GM23338 (cell line): ENCODE measurements around the gene SUOX. TPM values are rescaled to one million over a fixed set of nuclear protein-coding genes. Genes with fewer than 3 reads are reported as not detected.

ENCODE experiments used
- ATAC-seq: fragments of 200-7000 bp; cut with Tn5 transposase; 3 replicates; pipeline ENCODE4 v1.9.1; 2020
- DNase-seq: peaks from one replicate; pipeline ENCODE4 v3.0.0-alpha.2; 2015; ENCODE audit warnings: low spot score
- H2AFZ ChIP-seq: fragments of 200-600 bp; sonication (generic); 2 replicates; pipeline ENCODE4 v1.8.0; 2016; ENCODE audit warnings: antibody characterized with exemption, mild to moderate bottlenecking, moderate library complexity
- H3F3A ChIP-seq: fragments of 200-600 bp; sonication (generic); replicated peaks from 2 replicates; pipeline ENCODE4 v1.8.0; 2017; ENCODE audit warnings: antibody characterized with exemption, mixed run types, low read depth
- H3K27ac ChIP-seq: fragments of 200-600 bp; sonication (generic); 2 replicates; pipeline ENCODE4 v1.6.1; 2016; ENCODE audit warnings: low read depth
- H3K27me3 ChIP-seq: fragments of 200-600 bp; sonication (generic); 2 replicates; pipeline ENCODE4 v1.8.0; 2016; ENCODE audit warnings: mild to moderate bottlenecking, mixed run types, moderate library complexity; ENCODE audit not compliant: insufficient read depth
- H3K36me3 ChIP-seq: fragments of 200-600 bp; sonication (generic); 2 replicates; pipeline ENCODE4 v1.8.0; 2016; ENCODE audit warnings: mild to moderate bottlenecking; ENCODE audit not compliant: insufficient read depth
- H3K4me1 ChIP-seq: fragments of 200-600 bp; sonication (generic); 2 replicates; pipeline ENCODE4 v1.8.0; 2016; ENCODE audit warnings: mild to moderate bottlenecking, moderate library complexity; ENCODE audit not compliant: insufficient read depth
- H3K4me2 ChIP-seq: fragments of 200-600 bp; sonication (generic); 2 replicates; pipeline ENCODE4 v1.7.1; 2017; ENCODE audit warnings: mixed run types
- H3K4me3 ChIP-seq: fragments of 200-600 bp; sonication (generic); 2 replicates; pipeline ENCODE4 v1.6.1; 2016; ENCODE audit warnings: mixed run types
- H3K79me2 ChIP-seq: fragments of 200-600 bp; sonication (generic); replicated peaks from 2 replicates; pipeline ENCODE4 v1.8.0; 2017; ENCODE audit warnings: mild to moderate bottlenecking; ENCODE audit not compliant: insufficient read depth
- H3K9me2 ChIP-seq: fragments of 200-600 bp; sonication (generic); 2 replicates; pipeline ENCODE4 v1.8.0; 2017; ENCODE audit not compliant: insufficient read depth
- H4K20me1 ChIP-seq: fragments of 200-600 bp; sonication (generic); replicated peaks from 2 replicates; pipeline ENCODE4 v1.8.0; 2017; ENCODE audit warnings: mild to moderate bottlenecking; ENCODE audit not compliant: insufficient read depth
- H3K27ac Mint-ChIP-seq: 2 replicates; pipeline ENCODE4 v1.8.0; 2020; ENCODE audit warnings: inconsistent platforms, mild to moderate bottlenecking, moderate library complexity, mixed read lengths
- H3K27me3 Mint-ChIP-seq: 3 replicates; pipeline ENCODE4 v1.8.0; 2022; ENCODE audit warnings: low read depth, mild to moderate bottlenecking, moderate library complexity, mixed read lengths, inconsistent platforms; ENCODE audit not compliant: insufficient read depth, poor library complexity
- H3K36me3 Mint-ChIP-seq: 3 replicates; pipeline ENCODE4 v1.8.0; 2021; ENCODE audit warnings: low read depth, mild to moderate bottlenecking, inconsistent platforms, moderate library complexity, mixed read lengths
- H3K4me1 Mint-ChIP-seq: 3 replicates; pipeline ENCODE4 v1.8.0; 2020; ENCODE audit warnings: mild to moderate bottlenecking, inconsistent platforms, mixed read lengths
- H3K4me3 Mint-ChIP-seq: 3 replicates; pipeline ENCODE4 v1.8.0; 2021; ENCODE audit warnings: moderate library complexity, mild to moderate bottlenecking, inconsistent platforms, mixed read lengths
- H3K9me3 Mint-ChIP-seq: 3 replicates; pipeline ENCODE4 v1.8.0; 2020; ENCODE audit warnings: moderate library complexity, mild to moderate bottlenecking, inconsistent platforms, mixed read lengths
- CREB1 ChIP-seq: fragments of 250-450 bp; sonication (Bioruptor Pico); IDR thresholded peaks from 2 replicates; pipeline ENCODE4 v1.5.0; 2020; ENCODE audit warnings: low read depth, mild to moderate bottlenecking, moderate library complexity
- CTCF ChIP-seq, 2 experiments: fragments of 200-600 bp in 1 of 2; sonication (generic) in 1 of 2; conservative IDR thresholded peaks; 2 replicates each; pipeline versions ENCODE4 v1.5.1 to v1.6.1; 2016 to 2017; ENCODE audit warnings: antibody characterized with exemption in 2 of 2, low read depth in 2 of 2, mild to moderate bottlenecking in 2 of 2, moderate library complexity in 1 of 2
- ETS1 ChIP-seq: IDR thresholded peaks from 2 replicates; pipeline ENCODE4 v1.6.1; 2016; ENCODE audit warnings: antibody characterized with exemption
- EZH2 ChIP-seq: fragments of 200-600 bp; sonication (generic); IDR thresholded peaks from one replicate; pipeline ENCODE4 v1.8.0; 2017; ENCODE audit warnings: antibody characterized with exemption, mild to moderate bottlenecking, low read depth; ENCODE audit not compliant: unreplicated experiment
- EZH2phosphoT487 ChIP-seq: fragments of 200-600 bp; sonication (generic); IDR thresholded peaks from one replicate; pipeline ENCODE4 v1.8.1; 2018; ENCODE audit warnings: antibody characterized with exemption; ENCODE audit not compliant: unreplicated experiment
- JUNB ChIP-seq: IDR thresholded peaks from one replicate; pipeline ENCODE4 v1.6.1; 2016; ENCODE audit warnings: antibody characterized with exemption; ENCODE audit not compliant: unreplicated experiment
- NANOG ChIP-seq: IDR thresholded peaks from 2 replicates; pipeline ENCODE4 v1.6.1; 2016; ENCODE audit warnings: antibody characterized with exemption, borderline replicate concordance
- POLR2AphosphoS5 ChIP-seq: IDR thresholded peaks from 2 replicates; pipeline ENCODE4 v1.6.1; 2016; ENCODE audit warnings: antibody characterized with exemption, low read depth
- REST ChIP-seq: IDR thresholded peaks from one replicate; pipeline ENCODE4 v1.6.1; 2018; ENCODE audit warnings: antibody characterized with exemption; ENCODE audit not compliant: unreplicated experiment
- STAT1 ChIP-seq: IDR thresholded peaks from one replicate; pipeline ENCODE4 v1.6.1; 2016; ENCODE audit warnings: antibody characterized with exemption; ENCODE audit not compliant: unreplicated experiment
- ZNF114 ChIP-seq: fragments of 250-450 bp; sonication (Bioruptor Pico); IDR thresholded peaks from 2 replicates; pipeline ENCODE4 v1.5.0; 2020; ENCODE audit warnings: mild to moderate bottlenecking, moderate library complexity
- ZNF331 ChIP-seq: fragments of 250-450 bp; sonication (Bioruptor Pico); IDR thresholded peaks from 2 replicates; pipeline ENCODE4 v1.5.0; 2020; ENCODE audit warnings: low read depth, mild to moderate bottlenecking, moderate library complexity
- ZNF462 ChIP-seq: fragments of 250-450 bp; sonication (Bioruptor Pico); IDR thresholded peaks from 2 replicates; pipeline ENCODE4 v1.5.0; 2020; ENCODE audit warnings: mild to moderate bottlenecking, moderate library complexity
- polyA plus RNA-seq: library from polyadenylated mRNA; unstranded; fragments of >200 nt; fragmentation: Nextera tagmentation; extraction: Ambion mirVana; gene quantifications from 2 replicates; pipeline ENCODE4 v1.2.1, GENCODE V29; 2016
- total RNA-seq: library from RNA; depleted of rRNA; stranded (reverse); fragments of >200 nt; shearing (Covaris generic); gene quantifications from 2 replicates; pipeline ENCODE4 v1.2.3, GENCODE V29; 2014

Gene SUOX
- total and polyA plus RNA-seq, 2 experiments from 2014 or later = 14.0 to 27.5 TPM

GRCh38 chr12:55957106-55957859 lies 39.8 kb upstream of the SUOX start:
- Histone ChIP-seq H3K79me2 (no peaks in the 10 kb centered on the region), H3K9me2 (no peaks in the 10 kb centered on the region), H3K4me1 (no peaks in the 10 kb centered on the region), H3F3A (no peaks in the 10 kb centered on the region), H2AFZ (no peak overlapping the region), H3K27ac (no peak overlapping the region), H3K4me3 (no peak overlapping the region), H3K27me3 (no peaks in the 10 kb centered on the region), H3K4me2 (no peak overlapping the region), H3K36me3 (0 out of 2 replicates have a peak, but pooled peaks cover 4% of the 10 kb centered on the region), H4K20me1 (no peaks in the 10 kb centered on the region)
- H3K36me3 Mint-ChIP-seq = peaks cover 11% of the 10 kb centered on the region
- H3K27me3 Mint-ChIP-seq = no peaks in the 10 kb centered on the region
- ATAC-seq (no peak), DNase-seq (no peak)
- no peaks in the 10 kb centered on the region for H3K9me3 Mint-ChIP-seq
- TF ChIP-seq EZH2 (no peak), REST (no peak), ZNF462 (CRISPR knock-in tag) (no peak), NANOG (no peak), CTCF (conservative IDR thresholded peaks at IDR 0.05; ENCODE audit: low read depth in 2 of 2) (no peak), CREB1 (CRISPR knock-in tag) (no peak), EZH2phosphoT487 (no peak), JUNB (no peak), ZNF331 (CRISPR knock-in tag) (no peak), ETS1 (no peak), STAT1 (no peak), ZNF114 (no peak), POLR2AphosphoS5 (no peak)
- no peaks in the 10 kb centered on the region for H3K4me1 Mint-ChIP-seq
- no peak overlapping the region for H3K4me3 Mint-ChIP-seq
- no peak overlapping the region for H3K27ac Mint-ChIP-seq
